ENCODE results near the gene MAP2.

The MAP2 gene

GRCh38 chr2:209609531-209609930 is 185.7 kb downstream of the MAP2 start:
- Mint-ChIP-seq H3K27ac (no peak overlapping the region), H3K4me3 (no peak overlapping the region), H3K36me3 (no peaks in the 10 kb centered on the region), H3K9me3 (no peaks in the 10 kb centered on the region), H3K27me3 (no peaks in the 10 kb centered on the region), H3K4me1 (no peaks in the 10 kb centered on the region)

GRCh38 chr2:209610631-209611030 is 186.8 kb downstream of the MAP2 start:
- Mint-ChIP-seq H3K36me3 (no peaks in the 10 kb centered on the region), H3K27me3 (no peaks in the 10 kb centered on the region), H3K9me3 (no peaks in the 10 kb centered on the region), H3K4me3 (no peak overlapping the region), H3K27ac (no peak overlapping the region), H3K4me1 (no peaks in the 10 kb centered on the region)

GRCh38 chr2:209613649-209614305 is 189.9 kb downstream of the MAP2 start:
- Mint-ChIP-seq H3K9me3 (no peaks in the 10 kb centered on the region), H3K27ac (no peak overlapping the region), H3K27me3 (no peaks in the 10 kb centered on the region), H3K36me3 (no peaks in the 10 kb centered on the region), H3K4me3 (no peak overlapping the region), H3K4me1 (no peaks in the 10 kb centered on the region)

GRCh38 chr2:209614690-209615369 is 191.0 kb downstream of the MAP2 start:
- Mint-ChIP-seq H3K27ac (no peak overlapping the region), H3K4me1 (no peaks in the 10 kb centered on the region), H3K9me3 (no peaks in the 10 kb centered on the region), H3K27me3 (no peaks in the 10 kb centered on the region), H3K36me3 (no peaks in the 10 kb centered on the region), H3K4me3 (no peak overlapping the region)

- H3K27me3 Mint-ChIP-seq: no peaks in the 10 kb centered on the region
- H3K9me3 Mint-ChIP-seq: no peaks in the 10 kb centered on the region
- H3K4me3 Mint-ChIP-seq: no peak overlapping the region
- no peak overlapping the region for H3K27ac Mint-ChIP-seq
- no peaks in the 10 kb centered on the region for H3K36me3 Mint-ChIP-seq
- no peaks in the 10 kb centered on the region for H3K4me1 Mint-ChIP-seq
Observed at GRCh38 chr2:209619782-209620181, 195.9 kb downstream of the MAP2 start.

GRCh38 chr2:209624192-209624938 is 200.5 kb downstream of the MAP2 start:
- no peaks in the 10 kb centered on the region for H3K36me3 Mint-ChIP-seq
- no peaks in the 10 kb centered on the region for H3K27me3 Mint-ChIP-seq
- H3K27ac Mint-ChIP-seq: no peak overlapping the region
- no peaks in the 10 kb centered on the region for H3K4me1 Mint-ChIP-seq
- H3K9me3 Mint-ChIP-seq: no peaks in the 10 kb centered on the region
- H3K4me3 Mint-ChIP-seq: no peak overlapping the region

- no peak overlapping the region for H3K4me3 Mint-ChIP-seq
Observed at GRCh38 chr2:209629597-209629996, 205.8 kb downstream of the MAP2 start.

GRCh38 chr2:209633911-209634310 is 210.1 kb downstream of the MAP2 start:
- no peaks in the 10 kb centered on the region for H3K9me3 Mint-ChIP-seq

More at GRCh38 chr2:209629597-209629996, 205.8 kb downstream of the MAP2 start:
- Mint-ChIP-seq H3K27me3 (no peaks in the 10 kb centered on the region), H3K4me1 (no peaks in the 10 kb centered on the region), H3K27ac (no peak overlapping the region), H3K36me3 (no peaks in the 10 kb centered on the region), H3K9me3 (no peaks in the 10 kb centered on the region)

GRCh38 chr2:209636076-209636475 is 212.2 kb downstream of the MAP2 start:
- H3K36me3 Mint-ChIP-seq: no peaks in the 10 kb centered on the region
- no peak overlapping the region for H3K4me3 Mint-ChIP-seq
- H3K9me3 Mint-ChIP-seq: no peaks in the 10 kb centered on the region
- H3K4me1 Mint-ChIP-seq: no peaks in the 10 kb centered on the region
- no peak overlapping the region for H3K27ac Mint-ChIP-seq
- no peaks in the 10 kb centered on the region for H3K27me3 Mint-ChIP-seq

More at GRCh38 chr2:209633911-209634310, 210.1 kb downstream of the MAP2 start:
- Mint-ChIP-seq H3K4me3 (no peak overlapping the region), H3K27ac (no peak overlapping the region), H3K27me3 (no peaks in the 10 kb centered on the region), H3K4me1 (no peaks in the 10 kb centered on the region), H3K36me3 (no peaks in the 10 kb centered on the region)

GRCh38 chr2:209637293-209637692 is 213.4 kb downstream of the MAP2 start:
- Mint-ChIP-seq H3K27me3 (no peaks in the 10 kb centered on the region), H3K9me3 (no peaks in the 10 kb centered on the region), H3K36me3 (no peaks in the 10 kb centered on the region), H3K4me1 (no peaks in the 10 kb centered on the region), H3K4me3 (no peak overlapping the region), H3K27ac (no peak overlapping the region)

- H3K9me3 Mint-ChIP-seq: no peaks in the 10 kb centered on the region
- H3K4me3 Mint-ChIP-seq: no peak overlapping the region
- no peaks in the 10 kb centered on the region for H3K27me3 Mint-ChIP-seq
- no peaks in the 10 kb centered on the region for H3K36me3 Mint-ChIP-seq
- H3K4me1 Mint-ChIP-seq: no peaks in the 10 kb centered on the region
- H3K27ac Mint-ChIP-seq: no peak overlapping the region
Observed at GRCh38 chr2:209638346-209638745, 214.5 kb downstream of the MAP2 start.

- Mint-ChIP-seq H3K4me3 (no peak overlapping the region), H3K9me3 (no peaks in the 10 kb centered on the region), H3K4me1 (no peaks in the 10 kb centered on the region), H3K27me3 (no peaks in the 10 kb centered on the region), H3K27ac (no peak overlapping the region), H3K36me3 (no peaks in the 10 kb centered on the region)
Observed at GRCh38 chr2:209640358-209640757, 216.5 kb downstream of the MAP2 start.

- Mint-ChIP-seq H3K4me3 (no peak overlapping the region), H3K9me3 (no peaks in the 10 kb centered on the region), H3K27me3 (no peaks in the 10 kb centered on the region), H3K4me1 (no peaks in the 10 kb centered on the region), H3K36me3 (no peaks in the 10 kb centered on the region), H3K27ac (no peak overlapping the region)
Observed at GRCh38 chr2:209642146-209642820, 218.4 kb downstream of the MAP2 start.

- Mint-ChIP-seq H3K27me3 (no peaks in the 10 kb centered on the region), H3K4me1 (no peaks in the 10 kb centered on the region), H3K4me3 (no peak overlapping the region), H3K36me3 (no peaks in the 10 kb centered on the region), H3K9me3 (no peaks in the 10 kb centered on the region), H3K27ac (no peak overlapping the region)
Observed at GRCh38 chr2:209644842-209645241, 221.0 kb downstream of the MAP2 start.

- Mint-ChIP-seq H3K4me1 (no peaks in the 10 kb centered on the region), H3K27ac (no peak overlapping the region), H3K27me3 (no peaks in the 10 kb centered on the region), H3K4me3 (no peak overlapping the region), H3K36me3 (no peaks in the 10 kb centered on the region), H3K9me3 (no peaks in the 10 kb centered on the region)
Observed at GRCh38 chr2:209648714-209649113, 224.9 kb downstream of the MAP2 start.

GRCh38 chr2:209653134-209653533 is 229.3 kb downstream of the MAP2 start:
- H3K27ac Mint-ChIP-seq: no peak overlapping the region
- H3K36me3 Mint-ChIP-seq: no peaks in the 10 kb centered on the region
- no peak overlapping the region for H3K4me3 Mint-ChIP-seq
- H3K4me1 Mint-ChIP-seq: no peaks in the 10 kb centered on the region
- H3K9me3 Mint-ChIP-seq: no peaks in the 10 kb centered on the region
- no peaks in the 10 kb centered on the region for H3K27me3 Mint-ChIP-seq
